GM19328 (cell line): ENCODE data around the gene LYPD6B.
A peak's percentile ranks its signal among the peaks of the same experiment; 100 is the strongest.

Source experiments
- ATAC-seq: cut with Tn5 transposase; IDR thresholded peaks from one replicate; pipeline ENCODE4 v1.9.1; 2021; ENCODE audit warnings: mild to moderate bottlenecking, moderate library complexity; ENCODE audit not compliant: unreplicated experiment

Gene LYPD6B

DNA sequence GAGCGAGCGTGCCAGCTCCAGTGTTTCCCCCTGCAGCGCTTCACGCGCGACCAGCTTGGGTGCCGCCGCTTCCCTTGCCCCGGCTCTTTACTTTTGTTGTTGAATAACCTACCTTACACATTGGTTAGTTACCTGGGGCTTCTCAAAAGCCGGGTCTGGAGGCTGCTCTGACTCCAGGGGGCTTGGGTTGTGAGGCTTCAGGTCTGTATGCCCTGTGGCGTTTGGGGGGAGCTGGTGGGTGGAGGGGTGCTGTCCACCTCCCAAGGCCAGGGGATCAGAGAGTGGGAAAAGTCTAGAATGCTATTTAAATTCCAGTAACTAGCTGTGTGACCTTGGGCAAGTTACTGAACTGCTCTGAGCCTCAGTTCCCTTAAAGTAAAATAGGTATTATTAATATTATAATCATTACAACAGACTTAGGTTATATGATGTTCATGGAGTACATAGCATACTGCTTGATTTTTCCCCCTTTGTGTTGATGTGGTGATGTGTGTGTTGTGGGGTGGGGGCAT lies 770 bp downstream of the LYPD6B start:
- ATAC-seq, result no peak

GRCh38 chr2:149040451-149040850 lies 2.0 kb downstream of the LYPD6B start:
- ATAC-seq, result peak; percentile 31

- no peak for ATAC-seq
Measured at GRCh38 chr2:149041482-149041881, 3.0 kb downstream of the LYPD6B start.

GRCh38 chr2:149042881-149043280 lies 4.4 kb downstream of the LYPD6B start:
- no peak for ATAC-seq

- no peak for ATAC-seq
Measured at GRCh38 chr2:149044500-149044899, 6.0 kb downstream of the LYPD6B start.

GRCh38 chr2:149047118-149047517 lies 8.6 kb downstream of the LYPD6B start:
- ATAC-seq, result no peak

- ATAC-seq, result no peak
Measured at GRCh38 chr2:149049142-149049541, 10.6 kb downstream of the LYPD6B start.

- ATAC-seq, result peak; percentile 68
Measured at GRCh38 chr2:149050188-149050587, 11.7 kb downstream of the LYPD6B start.

- ATAC-seq, result no peak
Measured at GRCh38 chr2:149055751-149056150, 17.3 kb downstream of the LYPD6B start.

GRCh38 chr2:149056541-149057255 lies 18.2 kb downstream of the LYPD6B start:
- no peak for ATAC-seq

DNA sequence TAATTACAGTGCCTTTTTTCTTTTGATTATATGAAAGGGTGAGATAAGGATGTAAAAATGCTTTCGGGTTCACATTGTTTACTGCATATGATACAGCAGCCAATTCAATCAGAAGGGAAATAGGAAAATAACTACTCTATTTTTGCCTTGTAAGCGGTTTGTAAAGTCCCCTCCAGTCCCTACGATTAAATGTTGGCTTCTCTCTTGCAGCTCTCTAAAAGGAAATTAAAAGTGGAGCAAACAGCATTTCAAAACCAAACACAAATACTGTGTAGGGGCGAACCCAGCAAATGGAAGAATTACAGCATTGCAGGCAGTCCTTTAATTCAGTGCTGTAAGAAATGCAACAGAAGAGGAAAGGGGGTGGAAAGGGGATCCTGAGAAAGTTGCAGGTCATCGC lies 18.9 kb downstream of the LYPD6B start:
- no peak for ATAC-seq

DNA sequence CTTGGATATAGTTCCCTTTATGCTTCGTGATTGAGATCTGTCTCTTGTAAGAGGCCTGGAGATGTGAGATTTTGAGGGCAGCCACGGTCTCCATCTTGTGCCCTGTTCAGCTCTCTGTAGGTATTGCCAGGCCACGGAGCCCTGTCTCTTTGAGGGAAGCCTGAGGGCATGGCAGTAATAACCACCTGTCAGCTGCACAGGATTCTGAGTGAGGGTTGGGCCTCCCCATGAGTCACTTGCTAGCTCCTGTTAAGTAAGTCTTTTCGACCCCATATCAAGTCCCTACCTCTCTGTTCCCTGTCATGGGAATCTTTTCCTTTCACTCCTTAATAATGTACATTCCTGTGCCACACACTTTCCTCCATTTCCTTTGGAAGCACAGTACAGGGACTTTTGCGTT lies 20.4 kb downstream of the LYPD6B start:
- no peak for ATAC-seq

- no peak for ATAC-seq
Measured at GRCh38 chr2:149059822-149060221, 21.3 kb downstream of the LYPD6B start.

GRCh38 chr2:149061133-149061745 lies 22.7 kb downstream of the LYPD6B start:
- ATAC-seq, result no peak

DNA sequence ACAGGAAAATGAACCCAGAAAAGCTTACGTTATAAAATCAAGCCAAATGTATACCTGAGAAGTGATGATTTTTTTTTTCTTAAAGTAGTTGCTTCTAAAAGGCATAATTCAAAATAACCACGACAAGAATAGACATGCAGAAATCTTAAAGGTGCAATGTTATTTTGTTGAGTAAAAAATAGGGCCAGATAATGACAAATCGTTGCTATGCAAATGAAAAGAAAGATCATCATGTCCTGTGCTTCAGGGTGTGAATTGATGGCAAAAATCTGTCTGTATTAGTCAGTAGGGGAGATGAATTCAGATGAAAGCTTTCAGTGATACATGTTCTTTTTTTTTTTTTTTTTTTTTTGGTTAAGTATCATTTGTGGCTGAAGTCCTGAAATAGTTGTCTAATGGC lies 24.0 kb downstream of the LYPD6B start:
- no peak for ATAC-seq

DNA sequence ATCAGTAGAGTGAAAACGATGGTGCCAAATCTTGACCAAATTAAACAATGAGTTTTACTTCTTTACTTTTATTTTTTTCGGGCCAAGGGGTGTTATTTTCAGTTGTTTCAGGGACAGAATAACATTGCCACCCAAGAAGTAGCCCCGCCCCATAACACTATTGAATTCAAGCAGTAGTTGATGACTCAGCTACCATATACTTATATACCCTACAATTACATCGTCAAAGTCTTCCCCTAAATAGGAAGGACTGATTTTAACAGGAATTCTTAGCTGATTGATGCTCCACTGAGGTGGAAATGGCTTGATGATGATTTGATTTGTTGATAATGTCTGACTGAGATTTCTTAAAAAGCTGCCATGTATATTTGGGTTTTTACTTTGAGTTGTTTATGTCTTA lies 24.7 kb downstream of the LYPD6B start:
- ATAC-seq, result no peak

DNA sequence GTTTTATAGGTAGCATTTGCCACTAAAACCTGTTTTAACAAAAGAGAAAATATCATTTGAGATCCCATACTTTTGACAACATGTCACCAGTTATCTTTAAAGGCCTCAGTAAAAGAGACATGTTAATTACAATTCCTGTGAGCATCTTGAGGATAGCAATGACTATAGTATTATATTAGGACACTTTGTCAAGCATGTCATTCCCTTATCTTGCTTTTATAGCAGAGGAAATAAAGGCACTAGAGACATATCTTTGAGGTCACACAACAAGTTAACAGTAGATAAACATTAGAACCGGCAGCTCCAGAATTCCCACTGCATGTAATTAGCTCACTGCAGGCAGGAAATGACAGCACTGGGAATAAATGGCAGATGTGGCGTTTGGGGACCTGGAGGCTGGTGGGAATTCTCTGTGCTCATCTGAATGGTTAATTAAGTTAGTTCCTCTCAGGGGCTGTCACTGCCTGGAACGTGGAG lies 25.9 kb downstream of the LYPD6B start:
- no peak for ATAC-seq

- ATAC-seq, result no peak
Measured at GRCh38 chr2:149064856-149065630, 26.5 kb downstream of the LYPD6B start.

GRCh38 chr2:149068225-149068995 lies 29.9 kb downstream of the LYPD6B start:
- no peak for ATAC-seq

DNA sequence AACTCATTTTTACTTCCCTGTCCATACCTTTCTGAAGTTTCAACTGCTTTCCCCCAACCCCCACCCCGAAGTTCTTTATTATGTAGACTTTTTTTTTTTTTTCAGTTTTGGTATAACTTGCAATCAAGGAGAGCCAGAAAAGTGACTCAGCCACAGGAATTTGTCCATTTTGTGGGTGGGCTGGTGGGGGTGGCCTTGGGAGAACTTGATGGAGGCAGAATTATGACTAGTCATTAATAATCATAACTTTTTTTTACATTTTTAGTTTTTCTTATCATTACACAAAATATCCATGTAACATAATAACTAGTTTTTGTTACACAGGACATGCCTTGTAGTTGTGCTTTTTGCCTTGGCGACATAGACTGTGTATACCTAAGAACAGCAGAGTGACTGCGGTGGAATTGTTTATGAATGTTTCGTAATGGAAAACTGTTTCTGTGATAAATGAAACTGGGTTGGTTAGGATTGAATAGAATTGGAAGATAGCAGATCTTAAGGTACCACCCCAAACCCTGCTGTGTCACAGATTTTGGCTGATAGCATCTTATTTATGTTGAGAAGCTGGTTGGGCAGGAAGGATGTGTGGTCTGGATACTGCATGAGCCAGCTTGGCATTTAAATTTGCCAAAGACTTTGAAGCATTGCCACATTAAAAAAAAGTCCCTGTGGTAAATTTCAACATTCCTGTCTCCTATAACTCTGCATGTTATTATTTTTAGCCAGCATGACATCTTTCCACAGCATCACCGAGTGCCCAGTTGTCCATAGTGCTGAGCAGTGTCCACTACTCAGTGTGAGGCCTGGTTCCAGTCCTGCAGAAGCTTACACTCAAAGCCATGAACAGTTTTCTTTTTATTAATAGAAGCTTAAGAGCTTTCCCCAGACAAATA lies 30.7 kb downstream of the LYPD6B start:
- ATAC-seq, result no peak
